ENCODE data around the gene TRIM65.

GRCh38 chr17:75896415-75897159 is at the start of gene TRIM65:
- TF ChIP-seq CTCF (IDR thresholded peaks at IDR 0.05; ENCODE audit: low read depth, low read length, poor library complexity, severe bottlenecking) (no peak), EZH2phosphoT487 (IDR thresholded peaks at IDR 0.05; ENCODE audit: borderline replicate concordance, low read length) (no peak)

All from DOHH2 (cell line).